SH-SY5Y (cell line): ENCODE data around the gene ZPR1.

Experiments
- GATA2 ChIP-seq: IDR thresholded peaks from 2 replicates; pipeline ENCODE4 v1.6.1; 2011; ENCODE audit warnings: mild to moderate bottlenecking, low read depth, low read length
- GATA3 ChIP-seq: IDR thresholded peaks from 2 replicates; pipeline ENCODE4 v1.6.1; 2011; ENCODE audit warnings: low read depth, mild to moderate bottlenecking, low read length, moderate library complexity

ZPR1 gene

DNA sequence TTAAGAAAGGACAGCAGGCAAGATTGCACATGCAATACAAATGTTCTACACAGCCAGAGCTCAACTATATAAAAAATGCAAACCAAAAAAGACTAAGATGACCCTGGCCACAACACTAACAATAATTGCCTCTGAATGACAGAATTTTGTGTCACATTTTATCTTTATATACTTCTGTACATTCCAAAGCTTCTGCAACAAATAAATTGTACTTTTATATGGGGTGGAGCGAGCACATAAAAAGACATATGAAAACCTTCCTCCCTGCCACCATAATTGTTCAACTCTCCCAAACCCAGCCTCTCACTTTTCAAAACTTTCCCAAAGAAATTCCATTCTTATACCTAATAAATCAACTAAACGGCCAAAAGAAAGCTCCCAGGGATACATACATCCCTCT lies 25.7 kb downstream of the ZPR1 start:
- TF ChIP-seq GATA3: no peak
- TF ChIP-seq GATA2: no peak

DNA sequence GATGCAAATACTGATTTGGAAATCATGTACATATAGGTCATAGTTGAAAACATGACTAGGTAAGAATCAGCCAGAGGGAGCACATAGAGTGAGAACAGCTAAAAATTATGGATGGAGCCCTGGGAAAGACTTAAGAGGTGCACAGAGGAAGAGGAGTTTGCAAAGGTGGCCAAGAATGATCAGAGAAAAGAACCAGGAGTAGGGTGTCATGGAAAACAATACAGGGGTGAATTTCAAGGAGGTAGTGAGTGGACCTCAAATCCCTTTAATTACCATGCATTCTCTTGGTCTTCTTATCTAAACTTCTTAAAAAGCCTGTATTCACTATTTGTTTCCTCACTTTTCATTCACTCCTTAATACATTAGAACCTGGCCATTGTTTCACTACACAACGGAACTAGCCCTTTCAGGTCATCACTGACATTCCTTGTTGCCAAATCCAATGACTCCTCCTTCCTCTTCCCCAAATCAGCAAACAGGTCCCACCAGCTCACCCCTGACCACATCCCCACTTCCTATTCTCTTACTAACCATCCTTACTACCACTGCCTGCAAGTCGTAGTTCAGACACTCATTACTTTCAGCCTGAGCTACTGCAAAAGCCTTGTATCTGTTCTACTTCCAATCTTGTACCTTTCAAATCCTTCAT lies 37.6 kb downstream of the ZPR1 start:
- TF ChIP-seq GATA3: no peak
- no peak for TF ChIP-seq GATA2

- TF ChIP-seq GATA2: no peak
- no peak for TF ChIP-seq GATA3
These were observed 45.7 kb downstream of the ZPR1 start for GRCh38 chr11:116742104-116742503.

- TF ChIP-seq GATA3 (no peak), GATA2 (no peak)
These were observed 47.1 kb downstream of the ZPR1 start for GRCh38 chr11:116740741-116741140.

- no peak for TF ChIP-seq GATA3
- no peak for TF ChIP-seq GATA2
These were observed 48.8 kb downstream of the ZPR1 start for GRCh38 chr11:116738975-116739374.

- TF ChIP-seq GATA2 (no peak), GATA3 (no peak)
These were observed 51.1 kb downstream of the ZPR1 start for GRCh38 chr11:116736763-116737162.

GRCh38 chr11:116733969-116734508 lies 53.8 kb downstream of the ZPR1 start:
- TF ChIP-seq GATA3 (no peak), GATA2 (no peak)

- TF ChIP-seq GATA2 (no peak), GATA3 (no peak)
These were observed 54.6 kb downstream of the ZPR1 start for GRCh38 chr11:116733043-116733755.

DNA sequence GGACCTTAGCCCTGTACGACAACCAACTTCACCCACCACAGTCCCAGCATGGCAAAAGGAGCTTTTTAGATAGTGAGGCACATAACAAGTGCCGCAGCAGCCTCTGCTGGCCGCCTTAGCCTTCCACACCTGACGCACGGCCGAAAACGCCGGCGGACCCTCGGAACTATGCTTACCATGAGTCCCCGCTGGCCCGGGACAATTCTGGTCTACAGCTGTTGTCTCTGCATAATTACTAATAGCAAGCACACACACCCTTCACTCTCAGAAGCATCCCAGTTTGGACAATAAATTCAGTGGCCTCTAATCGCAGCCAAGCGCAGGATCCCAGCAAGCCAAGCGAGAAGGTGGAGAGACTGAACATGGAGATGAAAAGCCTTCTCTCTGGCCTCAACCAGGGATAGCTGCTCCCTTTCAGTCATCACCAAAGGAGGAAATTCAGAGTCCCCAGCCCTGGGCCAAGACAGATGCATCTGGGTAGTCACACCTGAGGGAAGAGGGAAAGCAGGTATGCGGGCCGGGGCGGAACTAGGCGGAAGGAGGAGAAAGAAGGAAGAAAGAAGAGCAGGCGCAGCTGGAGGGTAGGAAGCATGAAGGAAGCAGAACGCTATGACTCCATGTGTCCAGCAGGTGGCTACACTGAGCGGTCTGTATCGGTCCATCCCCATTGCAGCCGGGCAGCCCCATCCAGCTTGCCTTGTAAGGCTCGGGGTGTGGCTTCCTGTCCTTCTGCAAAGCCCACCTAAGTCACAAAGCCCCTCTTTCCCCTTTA lies 55.4 kb downstream of the ZPR1 start:
- TF ChIP-seq GATA3 (no peak), GATA2 (no peak)

GRCh38 chr11:116731821-116732220 lies 56.0 kb downstream of the ZPR1 start:
- TF ChIP-seq GATA3 (no peak), GATA2 (no peak)

GRCh38 chr11:116731097-116731761 lies 56.6 kb downstream of the ZPR1 start:
- no peak for TF ChIP-seq GATA2

- TF ChIP-seq GATA2 (no peak), GATA3 (no peak)
These were observed 57.2 kb downstream of the ZPR1 start for GRCh38 chr11:116730601-116731000.

- TF ChIP-seq GATA3 (no peak), GATA2 (no peak)
These were observed 57.6 kb downstream of the ZPR1 start for GRCh38 chr11:116730241-116730561.

GRCh38 chr11:116729501-116730240 lies 58.2 kb downstream of the ZPR1 start:
- TF ChIP-seq GATA2 (no peak), GATA3 (no peak)
